GM12892 (cell line): ENCODE measurements around the gene ANKRD34C.

Experiments
- POLR2A ChIP-seq: IDR thresholded peaks from 2 replicates; pipeline ENCODE4 v1.6.1; 2011; ENCODE audit warnings: low read depth, low read length, control low read depth
- TAF1 ChIP-seq: IDR thresholded peaks from 2 replicates; pipeline ENCODE4 v1.6.1; 2011; ENCODE audit warnings: low read depth, mild to moderate bottlenecking, control low read depth, low read length, borderline replicate concordance

DNA sequence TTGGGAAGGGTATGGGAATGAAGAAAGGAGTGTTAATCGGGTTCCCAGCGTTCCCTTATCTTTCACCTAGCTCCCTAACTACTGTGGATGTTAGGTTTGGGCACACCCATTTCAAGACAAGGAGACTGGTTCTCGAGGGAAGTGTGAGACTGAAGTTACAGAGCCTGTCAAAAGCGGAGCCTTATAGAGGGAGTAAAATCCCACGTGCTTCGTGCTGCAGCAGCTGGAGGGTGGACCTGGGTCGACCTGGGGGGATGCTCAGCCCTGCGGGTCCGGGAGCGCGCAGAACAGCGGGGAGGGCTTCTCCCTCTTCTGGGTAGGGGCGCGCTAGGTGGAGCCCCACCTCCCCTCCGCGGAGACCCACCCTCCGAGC lies 28.1 kb downstream of the ANKRD34C start:
- TF ChIP-seq POLR2A = no peak
- no peak for TF ChIP-seq TAF1
